ENCODE data around the gene CCDC71L. TPM values are rescaled to one million over a fixed set of nuclear protein-coding genes. Genes with fewer than 3 reads are reported as not detected.

Gene CCDC71L
- total RNA-seq, 1 experiment from 2014 or later, result 18.4 TPM

- Histone ChIP-seq H3K27me3 (replicated peaks; ENCODE audit: insufficient read depth, low read depth, low read length, poor library complexity) (no peaks in the 10 kb centered on the region), H3K4me1 (ENCODE audit: insufficient read depth, low read length, poor library complexity, severe bottlenecking) (no peaks in the 10 kb centered on the region), H3K9me3 (ENCODE audit: low read depth, low read length, poor library complexity, severe bottlenecking) (peaks cover 9% of the 10 kb centered on the region), H3K4me3 (ENCODE audit: low read depth, low read length, poor library complexity, severe bottlenecking) (no peak overlapping the region), H3K36me3 (ENCODE audit: insufficient read depth, low read length, poor library complexity, severe bottlenecking) (no peaks in the 10 kb centered on the region), H3K27ac (ENCODE audit: low read depth, low read length, poor library complexity, severe bottlenecking) (no peak overlapping the region)
- ChIA-PET POLR2A (ENCODE audit: low non-redundant PET) (no interaction called here), CTCF (no interaction called here)
- intact Hi-C loops (cut with micrococcal nuclease; ENCODE audit: unreplicated experiment), result no loop called here
- TF ChIP-seq CTCF (conservative IDR thresholded peaks at IDR 0.05; ENCODE audit: low read depth, low read length) (no peak), EZH2 (IDR thresholded peaks at IDR 0.05; ENCODE audit: borderline replicate concordance, low read depth, low read length, poor library complexity, severe bottlenecking) (no peak)
- no TSS peak for BruUV-seq (replicated peaks)
- no peak for DNase-seq (ENCODE audit: low spot score)
These were observed 37.1 kb downstream of the CCDC71L start for GRCh38 chr7:106623853-106624252.

GRCh38 chr7:106623315-106623660, 37.7 kb downstream of the CCDC71L start:
- POLR2A ChIA-PET (ENCODE audit: low non-redundant PET), result no interaction called here
- CTCF ChIA-PET, result no interaction called here
- DNase-seq (ENCODE audit: low spot score), result no peak
- no TSS peak for BruUV-seq (replicated peaks)
- Histone ChIP-seq H3K4me1 (ENCODE audit: insufficient read depth, low read length, poor library complexity, severe bottlenecking) (peaks cover 2% of the 10 kb centered on the region), H3K27me3 (replicated peaks; ENCODE audit: insufficient read depth, low read depth, low read length, poor library complexity) (no peaks in the 10 kb centered on the region), H3K36me3 (ENCODE audit: insufficient read depth, low read length, poor library complexity, severe bottlenecking) (no peaks in the 10 kb centered on the region), H3K4me3 (ENCODE audit: low read depth, low read length, poor library complexity, severe bottlenecking) (no peak overlapping the region), H3K27ac (ENCODE audit: low read depth, low read length, poor library complexity, severe bottlenecking) (no peak overlapping the region), H3K9me3 (ENCODE audit: low read depth, low read length, poor library complexity, severe bottlenecking) (peaks cover 9% of the 10 kb centered on the region)
- intact Hi-C loops (cut with micrococcal nuclease; ENCODE audit: unreplicated experiment), result no loop called here
- TF ChIP-seq EZH2 (IDR thresholded peaks at IDR 0.05; ENCODE audit: borderline replicate concordance, low read depth, low read length, poor library complexity, severe bottlenecking), result no peak
- no peak for TF ChIP-seq CTCF (conservative IDR thresholded peaks at IDR 0.05; ENCODE audit: low read depth, low read length)

- peaks cover 9% of the 10 kb centered on the region for H3K9me3 ChIP-seq (ENCODE audit: low read depth, low read length, poor library complexity, severe bottlenecking)
- H3K4me1 ChIP-seq (ENCODE audit: insufficient read depth, low read length, poor library complexity, severe bottlenecking), result peaks cover 4% of the 10 kb centered on the region
- H3K27me3 ChIP-seq (replicated peaks; ENCODE audit: insufficient read depth, low read depth, low read length, poor library complexity), result no peaks in the 10 kb centered on the region
- TF ChIP-seq EZH2 (IDR thresholded peaks at IDR 0.05; ENCODE audit: borderline replicate concordance, low read depth, low read length, poor library complexity, severe bottlenecking), result no peak
- TF ChIP-seq CTCF (conservative IDR thresholded peaks at IDR 0.05; ENCODE audit: low read depth, low read length), result no peak
- ChIA-PET POLR2A (ENCODE audit: low non-redundant PET) (no interaction called here), CTCF (no interaction called here)
- no TSS peak for BruUV-seq (replicated peaks)
- H3K4me3 ChIP-seq (ENCODE audit: low read depth, low read length, poor library complexity, severe bottlenecking), result no peak overlapping the region
- H3K36me3 ChIP-seq (ENCODE audit: insufficient read depth, low read length, poor library complexity, severe bottlenecking), result no peaks in the 10 kb centered on the region
- intact Hi-C loops (cut with micrococcal nuclease; ENCODE audit: unreplicated experiment), result no loop called here
- no peak for DNase-seq (ENCODE audit: low spot score)
- no peak overlapping the region for H3K27ac ChIP-seq (ENCODE audit: low read depth, low read length, poor library complexity, severe bottlenecking)
These were observed 38.2 kb downstream of the CCDC71L start for GRCh38 chr7:106622654-106623314.

Data from A673 (cell line).